ENCODE results near the gene LRP8. TPM values are rescaled to one million over a fixed set of nuclear protein-coding genes. Genes with fewer than 3 reads are reported as not detected.

Gene LRP8
- total and polyA plus RNA-seq, 2 of the 4 experiments (the other 2 are of a cell fraction): 12.0 to 12.1 TPM

DNA sequence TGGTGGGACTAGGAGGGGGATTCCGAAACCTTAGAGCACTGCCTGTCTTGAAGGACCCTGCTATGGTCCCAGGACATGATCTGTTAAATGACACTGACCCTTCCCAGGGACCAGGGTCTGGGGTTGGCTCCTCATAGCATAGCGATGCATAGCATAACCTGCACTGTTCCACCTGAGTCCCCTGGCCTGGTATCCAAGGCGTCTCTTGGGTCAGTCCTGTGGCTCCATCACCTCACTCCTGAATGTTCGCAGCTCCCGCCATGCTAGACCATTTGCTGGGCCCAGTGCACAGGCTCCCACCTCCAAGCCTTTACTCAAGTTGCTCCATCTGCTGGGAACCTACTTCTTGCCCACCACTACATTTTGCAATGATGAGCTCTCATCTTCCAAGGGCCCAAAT lies 50.5 kb downstream of the LRP8 start:
- CTCF ChIA-PET: no interaction called here
- no peak overlapping the region for H3K4me2 ChIP-seq (ENCODE audit: low read depth, low read length)
- dilution Hi-C loops (cut with HindIII; ENCODE audit: low sequenced_read_pairs, unreplicated experiment): no loop called here

More for the DNA sequence above, 50.5 kb downstream of the LRP8 start:
- Histone ChIP-seq H2AK9ac (replicated peaks; ENCODE audit: low read depth, low read length, poor library complexity) (no peak overlapping the region), H3K9me1 (ENCODE audit: insufficient read depth, low read length) (no peaks in the 10 kb centered on the region), H3K18ac (ENCODE audit: low read depth, low read length) (no peak overlapping the region), H3K27me3 (ENCODE audit: control insufficient read depth, insufficient read depth, low read length) (no peaks in the 10 kb centered on the region), H2BK120ac (ENCODE audit: low read depth, low read length) (no peak overlapping the region), H2BK20ac (ENCODE audit: low read depth, low read length) (no peak overlapping the region), H2AK5ac (ENCODE audit: low read depth, low read length) (no peak overlapping the region), H3K4me1 (ENCODE audit: control insufficient read depth, insufficient read depth, low read length) (no peaks in the 10 kb centered on the region), H3K27ac (ENCODE audit: insufficient read depth, low read length) (no peak overlapping the region), H2BK15ac (ENCODE audit: low read depth, low read length) (no peak overlapping the region), H4K20me1 (ENCODE audit: insufficient read depth, low read length) (no peaks in the 10 kb centered on the region), H4K5ac (ENCODE audit: low read depth, low read length) (no peak overlapping the region), H3K36me3 (ENCODE audit: control insufficient read depth, insufficient read depth, low read length) (no peaks in the 10 kb centered on the region), H3K9ac (ENCODE audit: low read depth, low read length) (no peak overlapping the region), H3K4me3 (ENCODE audit: insufficient read depth, low read depth, low read length) (no peak overlapping the region), H3K9me3 (ENCODE audit: control insufficient read depth, insufficient read depth, low read length) (no peaks in the 10 kb centered on the region), H2AFZ (replicated peaks; ENCODE audit: low read length, poor library complexity) (no peak overlapping the region), H4K91ac (ENCODE audit: insufficient read depth, low read depth, low read length) (no peak overlapping the region), H2BK5ac (ENCODE audit: low read depth, low read length, poor library complexity, severe bottlenecking) (no peak overlapping the region), H3K79me1 (ENCODE audit: low read depth in 1 of 2, low read length in 2 of 2) (no peaks in the 10 kb centered on the region), H4K8ac (ENCODE audit: low read depth in 2 of 2, low read length in 2 of 2) (no peak overlapping the region), H3K23ac (ENCODE audit: low read depth, low read length) (no peak overlapping the region), H3K56ac (ENCODE audit: extremely low read depth, insufficient read depth, low read length) (no peak overlapping the region), H3K4ac (ENCODE audit: low read depth, low read length) (no peak overlapping the region), H3K14ac (replicated peaks; ENCODE audit: low read depth, low read length) (no peak overlapping the region)
- intact Hi-C loops (cut with micrococcal nuclease): no loop called here
- POLR2A ChIA-PET (ENCODE audit: unreplicated experiment): no interaction called here
- ATAC-seq (ENCODE audit: low read depth): no peak
- TF ChIP-seq BHLHE40 (IDR thresholded peaks at IDR 0.05; ENCODE audit: low read depth, low read length): no peak
- no peak for TF ChIP-seq CHD1 (IDR thresholded peaks at IDR 0.05; ENCODE audit: low read depth, low read length)
- TF ChIP-seq, protein P1, sequence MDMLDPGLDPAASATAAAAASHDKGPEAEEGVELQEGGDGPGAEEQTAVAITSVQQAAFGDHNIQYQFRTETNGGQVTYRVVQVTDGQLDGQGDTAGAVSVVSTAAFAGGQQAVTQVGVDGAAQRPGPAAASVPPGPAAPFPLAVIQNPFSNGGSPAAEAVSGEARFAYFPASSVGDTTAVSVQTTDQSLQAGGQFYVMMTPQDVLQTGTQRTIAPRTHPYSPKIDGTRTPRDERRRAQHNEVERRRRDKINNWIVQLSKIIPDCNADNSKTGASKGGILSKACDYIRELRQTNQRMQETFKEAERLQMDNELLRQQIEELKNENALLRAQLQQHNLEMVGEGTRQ (IDR thresholded peaks at IDR 0.05; ENCODE audit: low read depth, low read length): no peak
- TF ChIP-seq NFE2L2 (IDR thresholded peaks at IDR 0.05; ENCODE audit: low read depth, low read length): no peak
- TF ChIP-seq MAZ (IDR thresholded peaks at IDR 0.05; ENCODE audit: borderline replicate concordance, low read depth, low read length): no peak
- no peak for TF ChIP-seq RFX5 (IDR thresholded peaks at IDR 0.05; ENCODE audit: low read depth, low read length)
- no peak for TF ChIP-seq MXI1 (IDR thresholded peaks at IDR 0.05; ENCODE audit: borderline replicate concordance, low read depth, low read length)
- no peak for TF ChIP-seq CEBPB (IDR thresholded peaks at IDR 0.05; ENCODE audit: low read depth, low read length)
- no peak for TF ChIP-seq POLR2A (IDR thresholded peaks at IDR 0.05; ENCODE audit: low read depth, low read length)
- no peak for TF ChIP-seq FOS (IDR thresholded peaks at IDR 0.05; ENCODE audit: low read depth, low read length)
- TF ChIP-seq RCOR1 (IDR thresholded peaks at IDR 0.05; ENCODE audit: insufficient replicate concordance, low read length): no peak
- no peak for DNase-seq
- BruUV-seq (replicated peaks): no TSS peak
- WGBS, 2 experiments (ENCODE audit: extremely low coverage in 2 of 2, insufficient read length in 1 of 2): 96% methylated on average over 5 of the region's 5 CpGs; no CpG with 5 or more reads in 1 of the 2 experiments
- in situ Hi-C loops (cut with MboI; ENCODE audit: low sequenced_read_pairs): loop anchor here (5.0 kb wide), 2 partner anchors 115 to 195 kb away; no protein-coding TSS in a partner anchor

Data from IMR-90 (cell line).